ENCODE results near the gene BCAS3. TPM values are rescaled to one million over a fixed set of nuclear protein-coding genes. Genes with fewer than 3 reads are reported as not detected.

BCAS3 gene
- total RNA-seq, 2 experiments from 2014 or later, result 7.2 to 7.5 TPM

DNA sequence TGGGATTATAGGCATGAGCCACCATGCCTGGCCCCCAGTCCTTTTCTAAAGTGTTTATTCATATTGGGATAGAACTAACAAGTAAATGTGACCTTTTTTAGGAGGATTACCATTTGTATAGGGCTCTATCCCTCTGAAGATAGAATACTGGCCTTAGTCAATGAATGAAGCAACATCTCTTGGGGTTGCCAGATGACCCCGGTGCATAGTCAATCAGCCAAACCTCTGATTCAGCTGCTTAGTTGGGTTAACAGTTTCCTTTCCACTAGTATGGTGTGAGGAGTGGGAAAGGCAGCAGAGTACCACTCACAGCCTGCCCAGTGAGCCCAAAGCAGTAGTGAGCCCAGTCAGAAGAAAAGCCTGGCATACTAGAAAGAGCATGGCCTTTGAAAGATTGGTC is 627.4 kb downstream of the BCAS3 start:
- CTCF ChIA-PET, result no interaction called here
- Mint-ChIP-seq H3K27me3 (ENCODE audit: low read depth) (no peaks in the 10 kb centered on the region), H3K9me3 (no peaks in the 10 kb centered on the region), H3K4me1 (ENCODE audit: low read depth) (no peaks in the 10 kb centered on the region), H3K27ac (no peak overlapping the region), H3K4me3 (no peak overlapping the region), H3K36me3 (ENCODE audit: low read depth) (no peaks in the 10 kb centered on the region)
- DNase-seq, result no peak
- intact Hi-C loops (cut with micrococcal nuclease), result no loop called here

DNA sequence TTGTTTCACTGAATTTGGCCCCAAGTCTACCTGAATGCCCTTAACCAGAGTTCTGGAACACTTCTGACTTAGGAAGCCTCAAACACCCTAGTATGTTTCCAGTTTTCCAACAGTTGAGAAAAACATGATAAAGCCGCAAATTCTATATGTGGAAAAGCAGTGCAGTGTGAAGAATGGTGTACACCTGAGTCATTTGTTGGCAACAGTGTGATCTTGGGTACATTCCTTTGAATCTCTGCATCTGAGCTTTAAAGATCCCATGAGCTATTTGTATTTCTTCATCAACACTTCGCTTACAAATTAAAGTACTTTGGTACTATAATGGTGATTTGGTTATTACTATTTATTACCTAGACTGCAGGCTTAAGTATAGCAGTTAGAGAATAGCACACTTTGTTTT is 628.4 kb downstream of the BCAS3 start:
- H3K4me1 Mint-ChIP-seq (ENCODE audit: low read depth), result no peaks in the 10 kb centered on the region
- intact Hi-C loops (cut with micrococcal nuclease), result no loop called here

DNA sequence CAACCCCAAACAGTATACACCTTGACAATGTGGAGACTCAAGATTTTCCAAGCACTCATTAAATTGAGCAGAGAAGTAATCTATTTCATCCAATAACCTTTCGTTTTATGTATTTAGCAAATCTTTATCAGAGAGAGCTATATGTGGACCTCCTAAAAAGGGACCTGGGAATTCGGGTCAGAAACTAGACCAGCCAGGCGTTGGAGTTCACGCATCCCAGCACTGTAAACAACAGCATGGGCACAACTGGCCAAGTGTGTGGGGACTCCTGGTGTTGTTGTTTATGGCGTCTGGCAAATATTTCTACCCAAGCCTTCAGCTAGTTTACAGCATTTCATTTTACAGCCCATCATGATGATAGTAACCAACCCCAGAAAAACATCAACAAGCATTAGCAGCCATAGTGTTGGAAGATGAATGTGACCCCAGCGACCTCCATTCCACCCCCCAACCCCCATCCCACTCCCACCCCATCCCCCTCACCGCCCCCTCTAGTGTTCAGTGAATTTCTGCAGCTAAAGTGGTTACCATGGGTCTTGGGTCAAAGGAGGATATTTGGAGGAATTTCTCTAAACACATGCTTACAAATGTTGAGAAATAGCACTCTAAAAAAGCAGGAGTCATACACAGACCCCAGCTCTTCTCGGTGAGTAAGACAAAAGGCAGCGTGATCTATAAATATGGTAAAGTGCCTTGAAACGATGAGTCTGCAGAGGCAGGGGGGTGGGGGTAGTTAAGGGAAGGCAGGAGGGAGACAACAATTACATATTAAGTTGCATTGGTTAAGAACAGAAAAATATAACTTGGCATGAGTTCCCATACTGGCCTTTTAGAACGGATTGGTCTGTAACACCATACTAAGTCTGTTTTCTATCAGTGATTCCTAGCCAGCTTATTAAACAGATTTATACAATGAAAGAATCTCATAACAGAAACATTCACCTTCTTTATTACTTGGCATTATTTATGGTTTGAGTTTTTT is 630.5 kb downstream of the BCAS3 start:
- intact Hi-C loops (cut with micrococcal nuclease), result no loop called here
- H3K9me3 Mint-ChIP-seq, result no peaks in the 10 kb centered on the region
- no peaks in the 10 kb centered on the region for H3K36me3 Mint-ChIP-seq (ENCODE audit: low read depth)
- DNase-seq, result no peak
- no peaks in the 10 kb centered on the region for H3K4me1 Mint-ChIP-seq (ENCODE audit: low read depth)
- CTCF ChIA-PET, result interaction anchor here (1.1 kb wide), 1 partner anchor 20 kb away, joined by 3 read pairs; no protein-coding TSS in a partner anchor
- no peaks in the 10 kb centered on the region for H3K27me3 Mint-ChIP-seq (ENCODE audit: low read depth)
- no peak overlapping the region for H3K27ac Mint-ChIP-seq
- H3K4me3 Mint-ChIP-seq, result no peak overlapping the region

More for the DNA sequence above, 628.4 kb downstream of the BCAS3 start:
- H3K9me3 Mint-ChIP-seq, result no peaks in the 10 kb centered on the region
- no peak for DNase-seq
- CTCF ChIA-PET, result no interaction called here
- no peak overlapping the region for H3K27ac Mint-ChIP-seq
- H3K36me3 Mint-ChIP-seq (ENCODE audit: low read depth), result no peaks in the 10 kb centered on the region
- no peak overlapping the region for H3K4me3 Mint-ChIP-seq
- H3K27me3 Mint-ChIP-seq (ENCODE audit: low read depth), result no peaks in the 10 kb centered on the region

DNA sequence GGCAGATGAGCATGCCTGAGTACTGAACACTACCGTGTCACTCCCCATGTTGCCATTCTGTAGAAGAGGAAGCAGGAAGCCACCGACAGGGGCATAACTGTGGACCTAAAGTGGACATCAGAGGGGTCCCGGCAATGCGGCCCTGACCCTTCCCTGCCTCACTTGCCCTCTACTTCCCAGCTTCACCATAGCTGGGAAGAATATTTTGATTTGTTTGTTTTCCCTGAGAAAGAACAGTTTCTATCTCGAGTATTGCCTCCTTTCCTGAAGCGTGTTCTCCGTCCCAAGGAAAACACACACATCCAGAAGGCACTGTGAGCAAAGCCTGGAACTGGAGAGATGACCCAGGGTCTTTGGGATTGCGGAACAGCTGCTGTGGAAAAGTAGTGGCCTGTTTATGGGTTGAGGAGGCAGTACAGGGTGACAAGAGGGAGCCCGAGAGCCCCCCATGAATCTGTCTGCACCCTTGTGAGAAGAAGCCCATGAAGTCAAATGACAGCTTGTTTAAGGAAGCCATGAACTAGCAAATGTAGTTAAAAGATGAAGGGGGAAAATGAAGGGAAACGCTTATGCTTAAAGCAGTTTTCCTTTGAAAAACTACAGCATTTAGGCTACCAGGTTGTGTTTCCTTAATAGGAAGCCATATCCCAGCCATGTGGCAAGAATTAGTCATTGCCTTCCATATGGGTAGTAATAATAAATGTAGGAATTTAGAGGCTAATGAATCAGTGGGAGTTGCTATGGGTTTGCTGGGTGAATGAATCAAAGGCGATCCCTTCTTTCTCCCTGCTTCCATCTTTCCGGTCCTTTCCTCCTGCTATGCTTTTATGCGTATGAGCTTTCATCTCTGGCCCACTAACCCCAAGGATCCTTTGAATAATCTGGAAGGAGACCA is 632.0 kb downstream of the BCAS3 start:
- intact Hi-C loops (cut with micrococcal nuclease), result no loop called here
- no peaks in the 10 kb centered on the region for H3K27me3 Mint-ChIP-seq (ENCODE audit: low read depth)
- H3K36me3 Mint-ChIP-seq (ENCODE audit: low read depth), result no peaks in the 10 kb centered on the region
- CTCF ChIA-PET, result interaction anchor here (1.1 kb wide), 1 partner anchor 22 kb away, joined by 3 read pairs; no protein-coding TSS in a partner anchor
- H3K4me3 Mint-ChIP-seq, result no peak overlapping the region
- no peaks in the 10 kb centered on the region for H3K9me3 Mint-ChIP-seq
- no peak for DNase-seq
- no peak overlapping the region for H3K27ac Mint-ChIP-seq
- H3K4me1 Mint-ChIP-seq (ENCODE audit: low read depth), result no peaks in the 10 kb centered on the region

DNA sequence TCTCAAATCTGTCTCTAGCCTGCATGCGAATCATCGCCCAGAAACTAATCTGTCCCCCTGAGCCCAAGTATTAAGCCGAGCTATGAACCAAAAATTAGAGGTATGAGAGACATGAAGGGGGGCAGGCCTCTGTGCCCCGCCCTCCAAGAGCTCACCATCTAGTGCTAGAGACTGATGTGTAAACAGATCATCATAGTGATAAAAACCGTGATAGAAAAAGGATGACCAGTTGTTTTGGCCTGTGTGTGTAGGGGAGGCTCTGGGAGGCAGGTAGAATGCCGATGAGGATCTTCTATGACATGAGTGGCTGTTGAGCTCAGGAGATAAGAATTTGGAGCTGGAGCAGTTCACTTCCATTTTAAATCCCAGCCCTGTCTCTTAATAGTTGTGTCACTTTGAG is 632.9 kb downstream of the BCAS3 start:
- intact Hi-C loops (cut with micrococcal nuclease), result no loop called here
- Mint-ChIP-seq H3K27ac (no peak overlapping the region), H3K9me3 (no peaks in the 10 kb centered on the region), H3K4me1 (ENCODE audit: low read depth) (no peaks in the 10 kb centered on the region), H3K36me3 (ENCODE audit: low read depth) (no peaks in the 10 kb centered on the region), H3K4me3 (no peak overlapping the region), H3K27me3 (ENCODE audit: low read depth) (no peaks in the 10 kb centered on the region)
- no peak for DNase-seq
- CTCF ChIA-PET, result no interaction called here

DNA sequence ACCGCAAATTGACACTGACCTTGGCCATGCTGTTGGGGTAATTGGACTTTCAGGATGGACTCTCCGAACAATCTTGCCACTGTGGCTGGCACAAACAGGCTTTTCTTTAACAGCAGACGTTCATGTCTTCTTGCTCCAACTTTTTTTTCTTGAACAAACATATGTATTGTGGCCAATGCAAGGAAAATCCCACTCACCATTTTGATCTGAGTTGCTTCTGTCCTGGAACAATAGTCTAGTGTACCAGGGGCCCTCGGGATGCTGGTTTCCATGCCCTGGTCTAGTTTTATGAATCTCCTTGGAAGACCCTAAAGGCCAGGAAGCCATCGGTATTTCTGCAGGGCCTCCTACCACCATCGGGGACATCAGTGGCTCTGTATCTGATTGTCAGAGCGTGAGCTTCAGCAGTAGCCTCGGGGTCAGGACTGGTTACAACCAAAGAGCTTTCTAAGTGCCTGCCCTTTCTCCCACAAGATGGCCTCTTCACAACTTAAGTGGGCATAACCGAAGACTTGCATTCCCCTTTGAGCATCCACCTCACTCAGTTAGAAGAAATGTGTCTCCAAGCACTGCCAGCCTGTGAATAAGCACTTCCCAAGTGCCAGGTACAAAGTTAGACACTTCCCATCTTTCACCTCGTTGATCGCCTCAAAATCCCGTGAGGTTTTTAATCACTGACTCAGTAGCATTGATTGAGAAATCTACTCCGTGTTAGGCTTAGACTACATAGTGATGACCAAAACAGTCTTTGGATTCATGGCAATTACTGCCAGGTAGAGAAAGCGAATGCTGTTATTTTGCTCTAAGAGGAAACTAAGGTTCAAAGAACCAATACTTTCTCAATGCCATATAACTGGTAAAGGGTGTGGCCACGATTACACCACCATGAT is 635.0 kb downstream of the BCAS3 start:
- Mint-ChIP-seq H3K4me3 (no peak overlapping the region), H3K27me3 (ENCODE audit: low read depth) (no peaks in the 10 kb centered on the region), H3K9me3 (no peaks in the 10 kb centered on the region), H3K36me3 (ENCODE audit: low read depth) (no peaks in the 10 kb centered on the region), H3K27ac (no peak overlapping the region), H3K4me1 (ENCODE audit: low read depth) (no peaks in the 10 kb centered on the region)
- CTCF ChIA-PET, result no interaction called here
- DNase-seq, result no peak
- intact Hi-C loops (cut with micrococcal nuclease), result no loop called here

DNA sequence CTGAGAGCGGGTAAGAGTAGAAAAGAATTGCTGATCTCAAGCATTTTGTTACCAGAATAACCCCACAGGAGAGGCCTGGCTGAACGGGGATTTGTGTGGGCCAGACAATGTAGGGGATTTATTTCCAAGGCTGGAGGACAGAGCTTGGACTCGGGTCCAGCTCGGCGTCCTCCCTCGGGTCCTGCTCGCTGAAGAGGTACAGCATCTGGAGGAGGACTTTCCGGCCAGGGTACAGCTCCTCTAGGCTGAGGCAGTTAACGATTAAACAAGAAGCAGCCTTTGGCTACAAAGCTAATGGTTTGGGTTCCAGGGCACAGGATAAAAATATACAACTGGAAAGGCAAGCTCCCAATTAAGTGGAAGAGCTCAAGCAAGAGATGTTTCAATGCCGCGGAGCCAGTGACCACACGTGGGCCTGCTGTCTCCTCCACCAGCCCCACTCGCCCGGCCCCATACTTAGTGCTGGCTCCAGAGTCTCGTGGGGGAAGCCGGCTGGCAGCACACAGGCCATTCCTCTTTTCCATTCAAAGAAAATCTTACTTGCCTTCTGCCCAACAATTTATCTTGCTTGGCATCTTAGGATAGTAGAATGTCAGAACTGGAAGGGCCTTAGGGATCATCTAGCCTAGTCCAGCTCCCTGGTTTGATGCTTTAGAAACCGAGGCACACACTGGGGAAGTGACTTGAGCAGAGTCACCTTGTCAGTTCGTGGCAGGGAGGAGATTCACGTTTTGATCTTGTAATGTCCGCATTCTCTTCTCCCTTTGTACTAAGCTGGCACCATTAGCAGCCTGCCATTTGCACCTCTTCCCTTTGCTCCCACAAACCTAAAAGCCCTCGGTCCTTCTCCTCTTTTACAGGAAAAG is 636.0 kb downstream of the BCAS3 start:
- no peaks in the 10 kb centered on the region for H3K36me3 Mint-ChIP-seq (ENCODE audit: low read depth)
- intact Hi-C loops (cut with micrococcal nuclease), result no loop called here
- CTCF ChIA-PET, result interaction anchor here (0.5 kb wide), 2 partner anchors 46 to 49 kb away, joined by 3 read pairs; no protein-coding TSS in a partner anchor
- H3K9me3 Mint-ChIP-seq, result no peaks in the 10 kb centered on the region
- H3K27ac Mint-ChIP-seq, result no peak overlapping the region
- H3K4me1 Mint-ChIP-seq (ENCODE audit: low read depth), result no peaks in the 10 kb centered on the region
- H3K4me3 Mint-ChIP-seq, result no peak overlapping the region
- no peaks in the 10 kb centered on the region for H3K27me3 Mint-ChIP-seq (ENCODE audit: low read depth)
- DNase-seq, result no peak

DNA sequence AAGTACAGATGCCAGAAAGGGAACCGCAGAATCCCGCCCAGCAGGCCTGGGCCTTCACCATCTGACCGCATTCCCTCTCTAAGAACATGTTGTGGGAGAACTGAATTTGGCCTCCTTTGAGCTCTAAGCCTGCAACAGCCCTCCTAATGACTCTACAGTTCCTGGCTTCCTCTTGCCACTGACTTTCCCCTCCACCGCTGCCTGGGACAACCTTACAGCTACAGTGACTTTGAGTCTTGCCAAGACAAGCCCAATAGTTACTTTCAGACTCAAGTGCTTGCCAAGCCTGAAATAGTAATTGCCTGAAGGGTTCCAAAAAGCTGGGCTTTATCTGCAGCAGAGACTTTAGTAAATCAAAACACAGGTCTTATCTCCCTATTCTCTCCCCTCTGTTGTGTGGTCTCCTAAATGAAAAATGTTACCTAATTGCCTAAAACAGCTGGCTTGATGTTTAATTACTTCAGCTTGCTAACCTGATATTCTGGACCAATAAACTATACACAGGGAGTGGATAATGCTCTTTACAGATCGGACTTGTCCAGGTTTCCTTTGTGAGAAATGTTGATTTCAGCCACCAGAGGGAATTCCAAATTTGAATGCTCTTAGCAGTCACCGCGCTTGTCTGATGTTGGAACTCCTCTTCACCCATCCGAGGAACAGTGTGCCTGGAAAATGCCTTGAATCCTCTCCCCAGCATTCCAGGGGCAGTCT is 636.9 kb downstream of the BCAS3 start:
- intact Hi-C loops (cut with micrococcal nuclease), result no loop called here
- no peak overlapping the region for H3K27ac Mint-ChIP-seq
- no peak for DNase-seq
- no peaks in the 10 kb centered on the region for H3K9me3 Mint-ChIP-seq
- CTCF ChIA-PET, result no interaction called here
- H3K27me3 Mint-ChIP-seq (ENCODE audit: low read depth), result no peaks in the 10 kb centered on the region
- no peak overlapping the region for H3K4me3 Mint-ChIP-seq
- no peaks in the 10 kb centered on the region for H3K4me1 Mint-ChIP-seq (ENCODE audit: low read depth)
- H3K36me3 Mint-ChIP-seq (ENCODE audit: low read depth), result no peaks in the 10 kb centered on the region

DNA sequence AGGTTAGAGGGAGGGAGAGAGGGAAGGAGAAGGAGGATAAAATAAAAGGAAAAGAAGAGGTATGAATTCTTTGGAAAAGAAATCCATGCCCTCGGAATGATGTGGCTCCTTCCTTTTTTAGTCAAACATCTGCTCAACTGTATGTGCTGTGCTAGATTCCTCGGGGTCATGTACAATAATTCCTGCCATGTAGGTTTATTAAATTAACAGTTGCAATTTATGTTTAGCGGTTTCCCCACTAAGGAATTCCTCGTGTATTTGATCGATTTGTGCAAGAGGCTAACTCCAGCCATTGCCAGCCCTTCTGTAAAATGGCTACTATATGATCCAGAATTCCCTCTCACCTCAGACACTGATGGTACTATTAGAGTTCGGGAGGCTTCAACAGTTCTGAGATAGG is 639.0 kb downstream of the BCAS3 start:
- H3K9me3 Mint-ChIP-seq, result no peaks in the 10 kb centered on the region
- intact Hi-C loops (cut with micrococcal nuclease), result no loop called here
- no peaks in the 10 kb centered on the region for H3K36me3 Mint-ChIP-seq (ENCODE audit: low read depth)
- no peak for DNase-seq
- no peaks in the 10 kb centered on the region for H3K27me3 Mint-ChIP-seq (ENCODE audit: low read depth)
- no peaks in the 10 kb centered on the region for H3K4me1 Mint-ChIP-seq (ENCODE audit: low read depth)
- CTCF ChIA-PET, result no interaction called here
- no peak overlapping the region for H3K27ac Mint-ChIP-seq
- no peak overlapping the region for H3K4me3 Mint-ChIP-seq

DNA sequence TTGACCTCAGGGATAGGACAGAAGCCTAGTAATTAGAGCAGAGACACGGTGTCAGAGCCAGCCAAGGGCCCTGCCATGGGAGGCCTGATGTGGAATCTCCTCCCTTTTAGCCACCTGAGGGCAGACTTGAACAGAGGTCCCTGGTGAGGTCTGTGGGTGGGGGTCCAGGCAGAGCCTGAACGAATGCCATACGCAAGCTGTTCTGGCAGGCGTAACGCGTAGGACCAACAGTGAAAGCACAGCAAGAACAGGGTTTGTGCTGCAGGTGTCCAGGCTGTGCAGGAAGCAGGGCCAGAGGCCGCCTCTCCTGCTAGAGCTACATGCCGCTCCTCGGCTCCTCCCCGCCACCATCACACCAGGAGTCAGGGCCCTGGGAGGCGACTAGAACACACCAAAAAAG is 640.1 kb downstream of the BCAS3 start:
- Mint-ChIP-seq H3K36me3 (ENCODE audit: low read depth) (no peaks in the 10 kb centered on the region), H3K9me3 (no peaks in the 10 kb centered on the region), H3K27me3 (ENCODE audit: low read depth) (no peaks in the 10 kb centered on the region), H3K4me3 (no peak overlapping the region), H3K4me1 (ENCODE audit: low read depth) (no peaks in the 10 kb centered on the region), H3K27ac (no peak overlapping the region)
- CTCF ChIA-PET, result no interaction called here
- intact Hi-C loops (cut with micrococcal nuclease), result no loop called here
- no peak for DNase-seq

DNA sequence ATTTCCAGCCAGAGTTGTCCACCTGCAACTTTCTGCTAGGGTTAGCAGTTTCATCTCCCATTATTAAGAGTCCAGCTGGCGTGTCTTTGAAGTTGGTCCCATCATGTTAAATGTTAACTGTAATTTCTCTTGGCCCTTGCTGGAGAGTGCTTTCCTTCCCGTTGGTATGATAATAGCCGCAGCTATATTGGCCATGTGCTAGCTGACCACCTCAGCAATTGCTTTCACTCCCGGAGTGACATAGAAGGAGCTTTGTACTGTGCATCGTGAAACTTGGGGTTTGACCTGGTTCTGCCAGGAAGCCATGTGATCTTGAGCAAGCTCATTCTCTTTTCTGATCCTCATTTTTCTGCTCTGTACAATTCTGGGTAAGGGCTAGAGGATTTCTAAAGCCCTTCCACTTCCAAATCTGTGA is 641.0 kb downstream of the BCAS3 start:
- H3K27ac Mint-ChIP-seq, result no peak overlapping the region
- no peak overlapping the region for H3K4me3 Mint-ChIP-seq
- intact Hi-C loops (cut with micrococcal nuclease), result no loop called here
- no peaks in the 10 kb centered on the region for H3K4me1 Mint-ChIP-seq (ENCODE audit: low read depth)
- DNase-seq, result no peak
- H3K9me3 Mint-ChIP-seq, result no peaks in the 10 kb centered on the region
- H3K36me3 Mint-ChIP-seq (ENCODE audit: low read depth), result no peaks in the 10 kb centered on the region
- CTCF ChIA-PET, result no interaction called here
- no peaks in the 10 kb centered on the region for H3K27me3 Mint-ChIP-seq (ENCODE audit: low read depth)

Measured in activated naive CD4-positive, alpha-beta T cell treated with anti-CD3 and anti-CD28 coated beads for 36 hours (primary cell).